PFSK-1 (cell line): Measurements from ENCODE around the gene LRP2.

Source experiments
- FOXP2 ChIP-seq: optimal IDR thresholded peaks from 2 replicates; pipeline ENCODE3; 2011; ENCODE audit warnings: borderline replicate concordance, control low read depth, inconsistent platforms; ENCODE audit not compliant: insufficient read depth; ENCODE audit errors: extremely low read length, extremely low read depth
- REST ChIP-seq, 2 experiments: IDR thresholded peaks; 2 replicates each; pipeline versions ENCODE4 v1.6.1 to v1.8.0; 2011 to 2012; ENCODE audit warnings: low read depth in 2 of 2, low read length in 2 of 2, control low read depth in 1 of 2, inconsistent platforms in 1 of 2, mild to moderate bottlenecking in 1 of 2, moderate library complexity in 1 of 2; ENCODE audit not compliant: insufficient read depth in 1 of 2

GRCh38 chr2:169348321-169349024 lies 13.9 kb downstream of the LRP2 start:
- no peak for TF ChIP-seq REST (IDR thresholded peaks at IDR 0.05; ENCODE audit: insufficient read depth in 1 of 2, low read depth in 2 of 2, low read length in 2 of 2)
- TF ChIP-seq FOXP2 = no peak
